ENCODE results near the gene SHKBP1. TPM values are rescaled to one million over a fixed set of nuclear protein-coding genes. Genes with fewer than 3 reads are reported as not detected.
"Not testable (repeated sequence)": the region's sequence is repeated elsewhere in the genome, so short reads cannot be mapped to it uniquely, and the experiment has no call there.

SHKBP1 gene
- total RNA-seq, 2 donors from 2014 or later: 15.8 to 35.6 TPM

DNA sequence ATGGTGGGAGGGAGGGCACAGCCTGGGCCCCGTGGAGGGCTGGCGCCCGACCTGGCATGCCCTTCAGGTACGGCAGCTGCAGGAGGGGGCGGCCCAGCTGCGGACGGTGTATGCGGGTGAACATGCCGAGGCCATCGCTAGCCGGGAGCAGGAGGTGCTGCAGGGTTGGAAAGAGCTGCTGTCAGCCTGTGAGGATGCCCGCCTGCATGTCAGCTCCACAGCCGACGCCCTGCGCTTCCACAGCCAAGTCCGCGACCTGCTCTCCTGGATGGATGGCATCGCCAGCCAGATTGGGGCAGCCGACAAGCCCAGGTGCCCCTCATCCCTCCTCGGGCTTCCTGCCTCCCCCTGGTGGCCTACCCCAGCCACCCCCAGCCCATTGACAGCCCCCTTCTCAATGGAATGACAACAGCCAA is 16.6 kb upstream of the SHKBP1 start:
- Histone ChIP-seq H3K4me3 (no peak overlapping the region), H3K9me3 (no peaks in the 10 kb centered on the region), H3K27me3 (no peaks in the 10 kb centered on the region), H3K36me3 (no peaks in the 10 kb centered on the region), H3K27ac (no peak overlapping the region), H3K4me1 (no peaks in the 10 kb centered on the region)
- TF ChIP-seq, protein P1, sequence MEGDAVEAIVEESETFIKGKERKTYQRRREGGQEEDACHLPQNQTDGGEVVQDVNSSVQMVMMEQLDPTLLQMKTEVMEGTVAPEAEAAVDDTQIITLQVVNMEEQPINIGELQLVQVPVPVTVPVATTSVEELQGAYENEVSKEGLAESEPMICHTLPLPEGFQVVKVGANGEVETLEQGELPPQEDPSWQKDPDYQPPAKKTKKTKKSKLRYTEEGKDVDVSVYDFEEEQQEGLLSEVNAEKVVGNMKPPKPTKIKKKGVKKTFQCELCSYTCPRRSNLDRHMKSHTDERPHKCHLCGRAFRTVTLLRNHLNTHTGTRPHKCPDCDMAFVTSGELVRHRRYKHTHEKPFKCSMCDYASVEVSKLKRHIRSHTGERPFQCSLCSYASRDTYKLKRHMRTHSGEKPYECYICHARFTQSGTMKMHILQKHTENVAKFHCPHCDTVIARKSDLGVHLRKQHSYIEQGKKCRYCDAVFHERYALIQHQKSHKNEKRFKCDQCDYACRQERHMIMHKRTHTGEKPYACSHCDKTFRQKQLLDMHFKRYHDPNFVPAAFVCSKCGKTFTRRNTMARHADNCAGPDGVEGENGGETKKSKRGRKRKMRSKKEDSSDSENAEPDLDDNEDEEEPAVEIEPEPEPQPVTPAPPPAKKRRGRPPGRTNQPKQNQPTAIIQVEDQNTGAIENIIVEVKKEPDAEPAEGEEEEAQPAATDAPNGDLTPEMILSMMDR (IDR thresholded peaks at IDR 0.05): no peak
- no peak for DNase-seq (ENCODE audit: low spot score)

DNA sequence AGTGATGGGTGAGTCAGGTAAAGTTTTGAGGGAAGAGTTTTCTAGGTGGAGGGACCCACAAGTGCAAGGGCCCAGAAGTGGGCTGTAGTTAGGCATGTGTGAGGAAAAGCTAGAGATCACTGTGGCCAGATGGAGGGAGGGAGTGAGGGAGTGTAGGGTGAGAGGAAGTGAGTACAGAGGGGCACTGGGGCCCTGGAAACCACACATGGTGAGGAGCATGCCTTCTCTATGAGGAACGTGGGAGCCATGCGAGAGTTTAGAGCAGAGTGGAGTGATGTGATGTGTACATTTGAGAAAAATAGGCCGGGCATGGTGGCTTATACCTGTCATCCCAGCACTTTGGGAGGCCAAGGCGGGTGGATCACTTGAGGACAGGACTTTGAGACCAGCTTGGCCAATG is 14.7 kb upstream of the SHKBP1 start:
- TF ChIP-seq, protein P1 (IDR thresholded peaks at IDR 0.05): no peak
- no peaks in the 10 kb centered on the region for H3K36me3 ChIP-seq
- no peak for DNase-seq (ENCODE audit: low spot score)
- H3K27ac ChIP-seq: no peak overlapping the region
- H3K27me3 ChIP-seq: peaks cover 0 to 6% of the 10 kb centered on the region in 2 donors
- no peaks in the 10 kb centered on the region for H3K9me3 ChIP-seq
- no peaks in the 10 kb centered on the region for H3K4me1 ChIP-seq
- no peak overlapping the region for H3K4me3 ChIP-seq

DNA sequence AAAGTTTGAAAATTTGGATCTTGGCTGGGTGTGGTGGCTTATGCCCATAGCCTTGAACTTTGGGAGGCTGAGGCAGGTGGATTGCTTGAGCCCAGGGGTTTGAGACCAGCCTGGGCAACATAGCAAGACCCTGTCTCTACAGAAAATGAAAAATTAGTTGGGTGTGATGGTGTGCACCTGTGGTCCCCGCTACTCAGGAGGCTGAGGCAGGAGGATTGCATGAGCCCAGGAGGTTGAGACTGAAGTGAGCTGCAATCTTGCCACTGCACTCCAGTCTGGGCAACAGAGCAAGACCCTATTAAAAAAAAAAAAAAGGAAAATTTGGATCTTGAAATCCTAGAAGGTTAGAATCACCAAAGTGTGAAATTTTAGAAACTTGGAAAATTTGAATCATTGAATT is 12.1 kb upstream of the SHKBP1 start:
- H3K4me1 ChIP-seq: peaks cover 0 to 10% of the 10 kb centered on the region in 2 donors
- H3K27ac ChIP-seq; DNase-seq (ENCODE audit: low spot score); H3K9me3 ChIP-seq; H3K4me3 ChIP-seq; H3K36me3 ChIP-seq: not testable (repeated sequence)
- H3K27me3 ChIP-seq: peaks cover 11 to 14% of the 10 kb centered on the region in 2 donors

DNA sequence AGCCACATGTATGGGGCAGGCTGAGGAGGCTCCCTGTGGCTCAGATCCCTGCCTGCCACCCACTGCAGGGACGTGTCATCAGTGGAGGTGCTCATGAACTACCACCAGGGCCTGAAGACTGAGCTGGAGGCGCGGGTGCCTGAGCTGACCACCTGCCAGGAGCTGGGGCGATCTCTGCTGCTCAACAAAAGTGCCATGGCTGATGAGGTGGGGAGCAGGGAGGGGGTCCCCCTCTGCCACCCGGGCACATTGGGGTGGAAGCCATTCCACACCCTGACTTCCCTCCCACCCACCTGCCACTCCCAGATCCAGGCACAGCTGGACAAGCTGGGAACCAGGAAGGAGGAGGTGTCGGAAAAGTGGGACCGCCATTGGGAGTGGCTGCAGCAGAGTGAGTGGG is 11.3 kb upstream of the SHKBP1 start:
- no peaks in the 10 kb centered on the region for H3K9me3 ChIP-seq
- no peak for DNase-seq (ENCODE audit: low spot score)
- H3K4me1 ChIP-seq: peaks cover 0 to 15% of the 10 kb centered on the region in 2 donors
- H3K4me3 ChIP-seq: no peak overlapping the region
- no peaks in the 10 kb centered on the region for H3K36me3 ChIP-seq
- H3K27ac ChIP-seq: no peak overlapping the region
- peaks cover 11 to 14% of the 10 kb centered on the region in 2 donors for H3K27me3 ChIP-seq
- TF ChIP-seq, protein P1 (IDR thresholded peaks at IDR 0.05): no peak

DNA sequence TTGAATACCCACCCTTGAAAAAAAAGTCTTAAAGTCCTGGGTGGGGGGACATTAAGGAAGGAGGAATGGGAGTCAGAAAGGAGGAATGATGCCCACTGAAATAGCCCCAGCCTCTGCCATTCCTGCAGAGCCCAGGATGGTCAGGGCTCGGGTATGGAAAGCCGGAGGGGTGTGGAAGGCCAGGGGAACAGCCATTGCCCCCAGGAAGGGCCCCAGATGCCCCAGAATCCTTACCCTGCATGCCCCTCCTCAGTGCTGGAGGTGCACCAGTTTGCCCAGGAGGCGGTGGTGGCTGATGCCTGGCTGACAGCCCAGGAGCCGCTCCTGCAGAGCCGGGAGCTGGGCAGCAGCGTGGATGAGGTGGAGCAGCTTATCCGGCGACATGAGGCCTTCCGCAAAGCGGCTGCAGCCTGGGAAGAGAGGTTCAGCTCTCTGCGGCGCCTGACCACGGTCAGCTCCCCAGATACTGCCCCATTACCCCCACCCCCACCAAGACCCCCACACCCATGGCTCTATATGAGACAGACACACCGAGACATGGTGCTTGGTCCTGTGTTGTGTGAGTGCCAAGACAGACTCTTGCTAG is 10.7 kb upstream of the SHKBP1 start:
- Histone ChIP-seq H3K4me1 (peaks cover 0 to 15% of the 10 kb centered on the region in 2 donors), H3K27ac (no peak overlapping the region), H3K4me3 (no peak overlapping the region), H3K9me3 (no peaks in the 10 kb centered on the region), H3K27me3 (peaks cover 11 to 14% of the 10 kb centered on the region in 2 donors), H3K36me3 (no peaks in the 10 kb centered on the region)
- DNase-seq (ENCODE audit: low spot score): no peak
- TF ChIP-seq, protein P1 (IDR thresholded peaks at IDR 0.05): no peak

DNA sequence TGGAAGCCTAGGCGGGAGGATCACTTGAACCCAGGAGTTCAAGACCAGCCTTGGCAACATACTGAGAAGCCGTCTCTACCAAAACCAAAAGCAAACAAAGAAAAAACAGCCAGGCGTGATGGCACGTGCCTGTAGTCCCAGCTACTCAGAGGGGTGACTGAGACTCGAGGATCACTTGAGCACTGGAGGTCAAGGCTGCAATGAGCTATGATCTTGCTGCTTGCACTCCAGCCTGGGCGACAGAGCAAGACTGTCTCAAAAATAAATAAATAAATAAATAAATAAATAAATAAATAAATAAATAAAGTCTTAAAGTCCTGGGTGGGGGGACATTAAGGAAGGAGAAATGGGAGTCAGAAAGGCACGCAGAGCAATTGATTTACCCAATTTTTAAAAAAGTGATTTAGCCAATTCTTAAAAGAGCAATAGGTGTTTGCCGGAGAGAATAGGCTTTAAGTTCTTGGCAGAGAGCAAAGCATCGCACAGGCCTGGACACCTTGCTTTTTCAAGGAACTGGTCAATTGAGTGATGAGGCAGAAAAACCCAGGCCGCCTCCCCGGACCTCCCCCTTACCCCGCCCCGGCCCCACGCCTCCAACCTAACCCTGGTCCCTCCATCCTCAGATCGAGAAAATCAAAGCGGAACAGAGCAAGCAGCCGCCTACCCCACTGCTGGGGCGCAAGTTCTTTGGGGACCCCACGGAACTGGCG is 9.5 kb upstream of the SHKBP1 start:
- H3K36me3 ChIP-seq: no peaks in the 10 kb centered on the region
- no peak overlapping the region for H3K27ac ChIP-seq
- H3K4me3 ChIP-seq: peak overlapping the region in 1 of 2 donors; percentile 34
- H3K9me3 ChIP-seq: no peaks in the 10 kb centered on the region
- no peak for DNase-seq (ENCODE audit: low spot score)
- peaks cover 11 to 14% of the 10 kb centered on the region in 2 donors for H3K27me3 ChIP-seq
- TF ChIP-seq, protein P1 (IDR thresholded peaks at IDR 0.05): no peak
- peaks cover 0 to 15% of the 10 kb centered on the region in 2 donors for H3K4me1 ChIP-seq
